Ishikawa (cell line): Measurements from ENCODE around the gene UCKL1.

Experiments used
- CEBPB ChIP-seq: IDR thresholded peaks from 2 replicates; pipeline ENCODE4 v1.6.1; 2012
- CREB1 ChIP-seq: IDR thresholded peaks from 2 replicates; pipeline ENCODE4 v1.6.1; 2012; ENCODE audit warnings: low read depth
- EGR1 ChIP-seq: IDR thresholded peaks from 2 replicates; pipeline ENCODE4 v1.6.1; 2012
- EP300 ChIP-seq: IDR thresholded peaks from 2 replicates; pipeline ENCODE4 v1.6.1; 2012; ENCODE audit warnings: borderline replicate concordance
- RAD21 ChIP-seq: IDR thresholded peaks from 2 replicates; pipeline ENCODE4 v1.6.1; 2012; ENCODE audit warnings: low read depth
- TCF12 ChIP-seq: IDR thresholded peaks from 2 replicates; pipeline ENCODE4 v1.6.1; 2012; ENCODE audit warnings: low read depth

DNA sequence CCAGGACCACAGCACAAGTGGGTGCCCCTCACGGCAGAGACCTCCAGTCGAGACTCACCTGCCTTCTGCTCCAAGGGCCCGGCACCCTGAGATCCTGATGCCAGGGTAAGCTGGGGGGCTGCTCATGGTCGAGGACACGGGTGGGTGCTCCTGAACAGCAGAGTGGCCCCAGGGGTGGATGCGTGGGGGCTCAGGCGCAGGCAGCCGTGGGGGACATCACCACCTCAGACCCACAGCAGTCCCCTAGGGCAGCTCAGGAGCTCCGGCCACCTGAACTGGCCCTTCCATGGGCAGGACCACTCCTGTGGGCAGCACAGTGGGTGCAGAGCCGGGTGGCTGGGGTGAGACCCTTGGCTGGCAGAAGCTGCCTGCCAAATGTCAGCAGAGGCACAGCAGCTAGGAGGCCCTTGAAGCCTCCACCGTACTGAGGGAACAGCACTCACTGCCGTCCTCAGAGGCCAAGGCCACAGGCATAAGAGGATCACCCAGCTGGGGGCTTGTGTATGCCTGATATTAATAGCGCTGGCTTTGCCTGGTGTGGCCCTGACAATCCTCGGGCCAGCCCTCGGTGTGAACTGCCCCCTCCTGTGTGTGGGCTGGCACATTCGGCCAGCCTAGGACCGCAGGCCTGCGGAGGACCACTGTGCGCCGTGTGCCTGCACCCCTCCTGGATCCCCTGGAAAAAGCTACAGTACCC, 5.4 kb downstream of the UCKL1 start:
- no peak for TF ChIP-seq EGR1
- TF ChIP-seq RAD21 = no peak
- TF ChIP-seq CREB1 = no peak
- no peak for TF ChIP-seq CEBPB
- no peak for TF ChIP-seq EP300
- no peak for TF ChIP-seq TCF12
